GM21381 (cell line): ENCODE data around the gene KLF2.
"Not testable (repeated sequence)": the region's sequence is repeated elsewhere in the genome, so short reads cannot be mapped to it uniquely, and the experiment has no call there.

Experiments used
- ATAC-seq: cut with Tn5 transposase; IDR thresholded peaks from one replicate; pipeline ENCODE4 v1.9.1; 2021; ENCODE audit warnings: mild to moderate bottlenecking, moderate library complexity; ENCODE audit not compliant: unreplicated experiment

The KLF2 gene

GRCh38 chr19:16336571-16336970, 11.9 kb downstream of the KLF2 start:
- ATAC-seq, result no peak

GRCh38 chr19:16337809-16338469, 13.3 kb downstream of the KLF2 start:
- no peak for ATAC-seq

GRCh38 chr19:16338470-16339360, 14.1 kb downstream of the KLF2 start:
- ATAC-seq, result no peak

DNA sequence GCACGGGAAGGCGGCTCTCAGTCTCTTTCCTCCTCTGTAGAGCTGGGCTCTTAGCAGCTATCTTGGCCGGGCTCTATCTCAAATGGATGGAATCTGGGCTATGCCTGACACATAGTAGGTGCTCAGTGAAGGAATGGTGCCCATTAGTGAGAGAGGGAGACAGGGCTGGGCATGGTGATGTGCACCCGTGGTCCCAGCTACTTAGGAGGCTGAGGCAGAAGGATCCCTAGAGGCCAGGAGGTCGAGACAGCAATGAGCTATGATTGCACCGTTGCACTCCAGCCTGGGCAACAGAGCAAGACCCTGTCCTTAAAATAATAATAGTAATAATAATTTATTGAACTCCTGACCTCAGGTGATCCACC, 14.7 kb downstream of the KLF2 start:
- no peak for ATAC-seq

- ATAC-seq, result no peak
Measured at GRCh38 chr19:16340092-16340491, 15.5 kb downstream of the KLF2 start.

GRCh38 chr19:16340654-16341053, 16.0 kb downstream of the KLF2 start:
- ATAC-seq, result no peak

DNA sequence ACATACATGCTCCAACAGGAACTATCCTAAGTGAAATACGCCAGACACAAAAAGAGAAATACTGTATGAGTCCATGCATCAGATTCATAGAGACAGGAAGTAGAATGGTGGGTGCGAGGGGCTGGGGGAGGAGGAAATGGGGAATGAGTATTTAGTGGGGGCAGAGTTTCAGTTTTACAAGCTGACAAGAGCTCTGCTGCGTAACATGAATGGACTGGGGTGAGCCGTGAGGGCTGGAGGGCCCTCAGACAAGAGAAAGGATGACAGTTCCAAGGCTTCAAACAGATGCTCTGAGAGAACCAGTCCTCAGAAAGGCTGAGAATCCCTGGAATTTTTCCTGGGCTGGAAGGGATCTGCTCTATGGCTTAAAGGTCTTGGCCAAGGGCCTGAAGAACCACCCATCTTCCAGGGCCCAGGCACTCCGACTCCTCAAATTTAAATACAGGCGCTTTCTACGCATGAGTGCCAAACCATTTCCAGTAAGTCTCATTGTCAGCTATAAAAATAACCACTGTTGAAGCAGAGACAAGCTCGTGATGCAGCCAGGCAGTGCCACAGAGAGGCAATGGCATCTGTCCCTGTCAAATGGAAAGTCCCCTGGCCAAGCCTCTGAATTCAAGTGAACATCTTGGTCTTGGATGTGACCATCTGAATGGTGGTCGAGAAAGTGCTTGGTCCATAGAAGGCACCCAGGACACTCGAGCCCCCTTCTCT, 17.5 kb downstream of the KLF2 start:
- peak; percentile 47 for ATAC-seq

- no peak for ATAC-seq
Measured at GRCh38 chr19:16343156-16343555, 18.5 kb downstream of the KLF2 start.

DNA sequence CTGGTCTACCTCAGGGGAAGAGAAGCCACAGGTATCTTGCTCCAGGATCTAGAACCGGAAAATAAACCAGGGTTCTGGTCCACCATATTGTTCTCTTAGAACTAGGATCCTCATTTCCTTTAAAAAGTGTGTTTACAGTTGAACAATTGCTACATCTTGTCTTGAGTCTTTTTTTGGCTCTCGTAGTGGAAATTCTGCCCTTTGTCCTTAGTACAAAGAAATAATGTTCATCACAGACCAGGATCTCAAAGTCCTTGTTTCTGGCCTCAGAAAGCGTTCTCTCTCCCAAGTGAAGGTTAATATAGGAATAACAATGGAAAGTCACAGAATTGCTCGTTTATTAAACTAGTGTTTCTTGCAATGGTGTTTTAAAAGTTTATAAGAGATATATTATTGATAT, 20.8 kb downstream of the KLF2 start:
- no peak for ATAC-seq

DNA sequence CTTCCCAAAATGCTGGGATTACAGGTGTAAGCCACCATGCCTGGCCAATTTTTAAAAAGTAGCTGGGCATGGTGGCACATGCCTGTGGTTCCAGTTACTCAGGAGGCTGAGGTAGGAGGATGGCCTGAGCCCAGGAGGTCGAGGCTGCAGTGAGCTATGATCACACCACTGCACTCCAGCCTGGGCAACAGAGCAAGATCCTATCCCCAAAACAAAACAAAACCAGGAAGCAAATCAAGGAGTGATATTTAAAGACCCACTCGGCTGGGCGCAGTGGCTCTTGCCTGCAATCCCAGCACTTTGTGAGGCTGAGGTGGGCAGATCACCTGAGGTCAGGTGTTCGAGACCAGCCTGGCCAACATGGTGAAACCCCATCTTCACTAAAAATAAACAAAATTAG, 22.5 kb downstream of the KLF2 start:
- not testable (repeated sequence) for ATAC-seq

DNA sequence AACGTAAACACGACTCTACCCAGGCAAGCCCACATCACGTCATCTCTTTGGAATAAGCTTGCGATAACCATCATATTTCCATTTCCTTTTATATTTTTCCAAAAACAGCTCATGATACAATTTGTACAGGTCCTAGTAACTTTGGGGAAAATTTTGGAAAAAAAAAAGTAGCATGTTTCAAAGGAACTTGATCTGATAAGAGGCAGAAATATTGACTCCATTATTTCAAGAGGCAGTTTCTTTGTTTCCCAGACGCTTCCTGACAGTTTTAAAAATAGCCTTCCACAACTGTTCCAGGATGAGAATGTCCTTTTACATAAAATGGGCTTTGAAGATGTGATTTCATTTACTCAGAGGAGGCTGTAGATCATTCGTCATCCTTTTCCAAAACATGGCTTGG, 23.1 kb downstream of the KLF2 start:
- ATAC-seq, result no peak

DNA sequence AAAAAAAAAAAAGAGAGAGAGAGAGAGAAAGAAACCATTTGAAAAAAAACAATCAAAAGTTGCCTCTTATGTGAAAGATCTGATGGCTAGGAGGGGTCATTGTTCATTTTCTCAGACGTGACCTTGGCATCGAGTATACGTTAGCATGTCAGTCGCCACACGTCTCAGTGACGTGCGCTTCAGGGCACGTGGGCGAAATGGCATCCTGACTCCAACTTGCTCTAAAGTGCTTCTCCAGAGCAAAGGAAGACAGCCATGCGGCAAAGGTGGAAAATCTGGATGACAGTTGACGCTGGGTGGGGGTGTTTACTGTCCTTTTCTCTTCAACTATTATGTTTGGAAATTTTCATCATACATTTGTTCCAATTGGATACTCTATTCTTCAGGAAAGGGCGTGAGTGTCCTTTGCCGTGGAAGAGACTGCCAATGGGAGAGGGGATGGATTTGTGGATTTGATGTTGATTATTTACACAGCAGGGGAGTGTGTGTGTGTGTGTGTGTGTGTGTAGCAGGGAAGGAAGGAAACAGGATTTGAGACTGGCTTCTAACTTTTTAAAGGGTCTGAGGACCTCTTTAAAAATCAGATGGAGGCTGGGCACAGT, 25.0 kb downstream of the KLF2 start:
- no peak for ATAC-seq

DNA sequence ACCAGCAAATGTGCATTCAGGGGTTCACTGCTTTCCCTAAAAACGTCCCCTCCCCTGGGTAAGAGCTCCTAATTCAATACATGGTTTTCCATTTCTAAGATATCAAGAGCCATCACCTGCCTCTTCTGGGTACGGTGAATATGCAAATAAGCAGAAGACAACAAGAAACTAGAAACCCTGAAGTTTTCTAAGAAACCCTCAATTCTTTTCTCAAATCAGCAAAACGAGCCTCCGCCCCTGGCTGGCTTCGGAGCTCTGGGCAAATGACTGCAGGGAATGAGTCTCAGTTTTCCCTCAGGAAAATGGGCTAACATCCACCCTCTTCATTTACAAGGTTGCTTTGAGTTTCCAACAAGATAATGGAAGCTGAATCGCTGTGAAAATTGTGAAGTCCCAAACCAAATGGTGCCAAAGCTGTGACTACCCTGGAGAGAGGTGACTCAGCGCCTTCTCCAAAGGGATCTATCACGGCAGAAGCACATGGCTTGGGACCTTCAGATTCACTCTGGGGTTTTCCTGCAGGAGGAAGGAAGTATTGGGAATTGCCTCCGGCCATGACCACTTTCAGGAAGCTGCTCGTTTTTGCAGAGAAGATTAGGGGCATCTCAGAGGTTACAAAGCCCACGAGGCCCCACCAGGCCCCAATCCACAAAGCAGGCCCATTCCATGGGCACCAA, 26.6 kb downstream of the KLF2 start:
- ATAC-seq, result no peak

DNA sequence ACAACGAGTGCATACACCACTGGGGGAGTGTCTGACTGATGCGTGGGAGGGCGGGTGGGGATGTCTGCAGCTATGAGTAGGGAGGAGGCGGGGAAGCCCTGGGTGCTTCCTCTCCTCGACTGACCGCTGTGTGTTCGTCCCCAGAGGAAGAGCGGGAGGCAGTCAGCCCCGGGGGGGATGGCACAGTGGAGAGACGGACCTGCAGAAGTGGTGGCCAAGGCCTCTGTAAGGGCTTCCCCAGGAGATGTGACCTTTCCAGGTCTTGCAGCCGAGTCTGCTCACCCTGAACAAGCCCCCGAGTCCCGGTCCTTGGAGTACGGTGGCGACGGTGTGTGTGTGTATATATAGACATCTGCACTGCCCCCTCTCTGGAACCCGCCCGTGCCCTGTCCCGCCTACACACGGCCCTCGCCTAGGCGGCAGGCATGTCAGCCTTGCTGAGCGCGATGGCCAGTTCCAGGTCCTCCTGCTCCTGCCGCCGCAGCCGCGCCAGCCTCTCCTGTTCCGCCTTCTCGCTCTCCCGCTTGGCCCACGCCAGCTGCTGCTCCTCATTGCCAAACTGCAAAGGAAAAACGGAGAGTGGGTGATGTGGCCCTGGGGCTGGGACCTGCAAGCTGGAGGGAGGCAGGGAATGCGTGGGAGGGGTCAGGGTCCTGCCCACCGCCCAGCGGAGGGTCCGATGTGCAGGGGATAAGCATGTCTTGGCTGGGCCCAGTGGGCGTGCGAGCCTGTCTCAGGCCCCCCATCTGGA, 30.8 kb downstream of the KLF2 start:
- ATAC-seq, result no peak

DNA sequence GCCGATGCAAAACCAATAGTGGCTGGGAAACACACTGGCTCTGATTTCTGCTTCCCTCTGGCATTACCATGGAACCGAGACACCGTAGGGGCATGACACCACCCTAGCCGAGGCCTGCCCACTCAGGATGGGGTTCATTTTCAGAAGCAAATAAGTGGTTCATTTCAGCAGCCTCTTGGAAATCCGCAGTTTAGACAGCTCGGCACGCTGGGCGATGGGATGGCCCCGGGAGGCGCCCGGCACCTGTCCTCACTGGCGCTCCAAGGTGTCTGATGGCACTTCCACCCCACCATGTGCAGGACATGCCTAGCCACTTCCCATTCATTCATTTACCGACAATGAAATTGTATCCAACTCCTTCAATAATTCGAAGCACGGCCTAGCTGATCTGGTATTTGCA, 33.8 kb downstream of the KLF2 start:
- no peak for ATAC-seq

DNA sequence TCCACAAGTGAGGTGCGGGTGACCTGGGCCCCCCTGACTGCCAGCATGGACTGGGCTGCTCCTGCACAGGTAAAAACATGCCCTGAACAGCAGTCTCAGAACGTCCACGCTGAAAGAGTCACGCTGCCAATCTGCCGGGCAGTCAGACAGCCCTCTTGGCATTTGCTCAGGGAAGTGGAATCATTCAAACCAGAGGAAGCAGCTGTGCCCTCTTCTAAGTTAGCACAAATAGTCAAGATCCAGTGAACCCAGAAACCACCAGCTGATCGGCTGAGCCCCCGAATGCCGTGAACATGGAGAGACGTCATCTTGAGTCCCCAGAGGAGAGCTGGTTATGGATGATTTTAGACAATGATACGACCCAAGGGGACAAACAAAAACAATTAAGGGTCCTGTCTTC, 34.4 kb downstream of the KLF2 start:
- ATAC-seq, result no peak

- no peak for ATAC-seq
Measured at GRCh38 chr19:16359964-16360363, 35.3 kb downstream of the KLF2 start.

GRCh38 chr19:16360738-16361137, 36.1 kb downstream of the KLF2 start:
- ATAC-seq, result no peak

DNA sequence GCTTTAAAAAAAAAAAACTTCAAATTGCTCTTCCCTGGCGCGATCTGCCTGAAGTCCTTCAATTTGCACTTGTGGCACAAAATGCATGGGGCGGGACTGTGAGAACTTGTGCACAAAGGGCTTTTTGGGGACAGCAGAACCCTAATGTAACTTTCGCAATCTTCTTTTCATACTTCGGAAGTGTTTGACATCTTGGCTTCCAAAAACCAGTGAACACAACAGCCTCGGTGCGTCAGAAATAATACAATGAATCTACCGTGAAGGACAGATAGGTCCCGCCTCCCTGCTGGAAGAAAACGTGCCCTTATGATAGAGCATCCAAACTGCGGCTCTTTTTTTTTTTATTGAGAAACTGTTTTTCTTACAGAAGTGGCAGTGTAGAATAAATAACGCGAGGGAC, 36.6 kb downstream of the KLF2 start:
- no peak for ATAC-seq

DNA sequence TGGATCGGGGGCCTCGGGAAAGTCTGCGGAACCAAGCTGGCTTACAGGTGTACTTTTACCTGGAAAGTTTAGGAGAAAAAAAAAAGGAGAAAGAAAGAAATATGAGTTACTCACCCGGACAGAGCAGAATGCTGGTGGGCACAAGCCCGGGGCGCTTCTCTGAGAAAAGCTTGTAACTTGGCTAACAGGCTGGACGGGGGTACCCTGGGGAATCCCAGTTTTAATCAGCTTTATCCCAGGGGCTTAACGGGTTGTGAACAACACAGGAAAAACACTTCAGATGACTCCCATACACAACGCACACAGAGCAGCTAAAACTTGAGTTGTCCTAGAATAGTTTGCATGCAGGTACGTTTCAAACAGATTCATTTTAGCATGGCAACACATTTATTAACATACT, 37.3 kb downstream of the KLF2 start:
- ATAC-seq, result no peak
